Breast epithelium (tissue), 3 donors: ENCODE results near the gene PPL.

ENCODE experiments used
- CTCF ChIP-seq, 3 donors: fragments of 450-650 bp; IDR thresholded peaks; one replicate each; pipeline ENCODE4 v1.5.1; 2016 to 2017; ENCODE audit warnings: antibody characterized with exemption in 3 of 3, mild to moderate bottlenecking in 3 of 3, moderate library complexity in 3 of 3
- POLR2A ChIP-seq: fragments of 450-650 bp; IDR thresholded peaks from one replicate; pipeline ENCODE4 v1.6.1; 2016; ENCODE audit warnings: antibody characterized with exemption, mild to moderate bottlenecking, moderate library complexity
- POLR2AphosphoS5 ChIP-seq, 3 donors: sonication (generic); formaldehyde crosslinking; IDR thresholded peaks; one replicate each; pipeline ENCODE4 v1.6.1; 2017; ENCODE audit warnings: antibody characterized with exemption in 3 of 3

GRCh38 chr16:4876646-4877379 is 60.1 kb downstream of the PPL start:
- no peak for TF ChIP-seq CTCF (IDR thresholded peaks at IDR 0.05)
- TF ChIP-seq POLR2A, result no peak
- no peak for TF ChIP-seq POLR2AphosphoS5 (IDR thresholded peaks at IDR 0.05)
